GM13976 (cell line): ENCODE measurements around the gene POLA1.

Source experiments
- DNase-seq: peaks from one replicate; pipeline ENCODE4 v3.0.0; 2012; ENCODE audit warnings: low spot score
- CTCF ChIP-seq: IDR thresholded peaks from 2 replicates; pipeline ENCODE4 v1.5.1; 2012; ENCODE audit warnings: borderline replicate concordance, mild to moderate bottlenecking; ENCODE audit not compliant: insufficient read depth; ENCODE audit errors: extremely low read depth, missing control alignments, control extremely low read depth
- in situ Hi-C: fragments of 300-500 bp; cut with MboI; formaldehyde crosslinking; loops from one replicate; pipeline ENCODE4 v1.12.0; 2022; ENCODE audit warnings: low sequenced_read_pairs, mixed read lengths, inconsistent platforms; ENCODE audit not compliant: unreplicated experiment

Gene POLA1

DNA sequence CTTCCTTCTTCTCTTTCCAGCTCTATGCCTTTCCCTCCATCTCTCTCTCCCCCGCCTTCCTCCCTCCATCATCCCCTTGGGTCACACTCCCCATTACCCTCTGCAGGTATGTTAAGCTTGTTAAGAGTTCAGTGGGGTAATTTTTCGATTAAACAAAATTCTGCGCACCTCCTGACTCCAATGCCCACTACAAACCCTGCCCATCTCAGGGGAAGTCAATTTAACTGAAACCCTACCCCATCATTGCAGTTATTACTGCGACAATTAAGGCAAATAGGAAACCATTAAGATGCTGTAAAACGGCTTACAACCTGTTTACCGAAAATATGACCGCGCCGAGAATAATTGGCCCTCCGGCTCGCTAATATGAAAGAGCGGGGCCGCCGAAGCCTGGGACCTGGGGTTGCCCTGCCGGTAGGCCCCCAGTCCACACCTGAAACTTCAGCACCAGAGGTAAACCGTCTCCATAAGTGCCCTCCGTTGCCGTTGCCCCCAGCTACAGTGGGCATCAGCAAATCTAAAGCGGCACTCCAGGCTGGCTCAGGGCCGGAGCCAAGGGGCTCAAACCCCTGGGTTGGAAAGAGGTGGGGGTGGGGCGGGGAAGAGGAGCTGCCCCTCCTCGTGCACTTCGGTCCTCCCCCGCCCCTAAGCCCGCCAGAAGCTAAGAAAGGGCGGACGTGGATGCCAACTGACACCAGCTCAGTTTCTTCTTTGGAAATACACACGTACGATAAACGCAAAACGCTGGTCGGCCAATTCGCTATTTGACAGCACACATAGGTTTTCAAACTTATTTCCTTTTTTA lies 317.3 kb downstream of the POLA1 start:
- DNase-seq: no peak
- in situ Hi-C loops: no loop called here
- no peak for TF ChIP-seq CTCF

DNA sequence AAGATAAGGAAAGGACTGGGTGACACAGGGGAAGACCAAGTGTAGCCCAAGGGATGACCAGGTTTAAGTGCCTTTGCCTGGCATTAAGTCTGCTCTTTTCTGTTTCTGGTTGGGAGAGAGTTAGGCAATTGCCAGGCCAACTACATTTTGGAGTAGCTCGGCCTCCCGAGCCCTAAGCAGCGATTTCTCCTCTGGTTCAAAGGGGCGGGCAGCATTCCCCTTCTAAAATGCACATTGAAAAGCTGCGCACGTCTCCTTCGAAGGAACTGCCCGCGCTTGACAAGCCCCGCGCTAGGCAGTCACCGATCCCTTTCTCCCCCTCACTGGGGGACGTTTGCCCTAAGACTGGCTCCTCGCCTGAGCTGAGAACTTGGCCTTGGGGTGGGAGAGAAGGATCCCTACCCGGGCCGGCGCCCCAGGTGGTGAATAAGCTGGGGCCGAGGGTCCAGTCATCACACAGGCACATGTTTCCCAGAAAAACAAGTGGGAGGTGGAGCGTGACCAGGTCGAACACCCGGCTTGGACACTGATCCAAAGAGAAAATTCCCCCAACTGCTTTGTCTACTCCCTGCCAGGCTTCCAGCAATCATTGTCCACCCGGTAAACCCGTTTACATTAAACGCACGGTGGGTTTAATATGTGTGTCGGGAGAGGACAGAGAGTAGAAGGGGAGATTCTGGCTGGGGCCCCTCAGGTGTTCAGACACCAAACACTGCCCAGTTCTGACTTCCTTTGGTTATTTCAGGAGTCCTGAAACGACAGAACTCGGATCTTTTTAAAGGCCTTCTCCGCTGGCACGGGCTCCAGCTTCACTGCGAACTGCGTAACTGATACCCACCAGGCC lies 318.1 kb downstream of the POLA1 start:
- no peak for DNase-seq
- in situ Hi-C loops: no loop called here
- TF ChIP-seq CTCF: no peak

DNA sequence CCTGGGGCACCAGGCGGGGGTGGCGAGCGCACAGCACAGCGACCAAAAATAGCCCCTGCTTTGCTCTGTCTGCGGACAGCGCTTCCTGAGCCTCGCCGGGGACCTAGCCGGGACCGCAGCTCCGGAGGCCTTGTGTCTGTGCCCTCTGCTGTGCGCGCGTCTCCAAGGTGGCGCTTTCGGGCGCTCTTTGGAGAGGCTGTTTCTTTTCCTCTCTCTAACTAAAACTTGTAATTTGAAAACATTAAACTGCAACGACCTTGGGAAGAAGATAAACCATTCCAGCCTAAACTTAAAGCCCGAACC lies 318.7 kb downstream of the POLA1 start:
- in situ Hi-C loops: no loop called here
- TF ChIP-seq CTCF: no peak
- DNase-seq: no peak

GRCh38 chrX:25012793-25013631 lies 319.3 kb downstream of the POLA1 start:
- in situ Hi-C loops: no loop called here
- no peak for TF ChIP-seq CTCF

DNA sequence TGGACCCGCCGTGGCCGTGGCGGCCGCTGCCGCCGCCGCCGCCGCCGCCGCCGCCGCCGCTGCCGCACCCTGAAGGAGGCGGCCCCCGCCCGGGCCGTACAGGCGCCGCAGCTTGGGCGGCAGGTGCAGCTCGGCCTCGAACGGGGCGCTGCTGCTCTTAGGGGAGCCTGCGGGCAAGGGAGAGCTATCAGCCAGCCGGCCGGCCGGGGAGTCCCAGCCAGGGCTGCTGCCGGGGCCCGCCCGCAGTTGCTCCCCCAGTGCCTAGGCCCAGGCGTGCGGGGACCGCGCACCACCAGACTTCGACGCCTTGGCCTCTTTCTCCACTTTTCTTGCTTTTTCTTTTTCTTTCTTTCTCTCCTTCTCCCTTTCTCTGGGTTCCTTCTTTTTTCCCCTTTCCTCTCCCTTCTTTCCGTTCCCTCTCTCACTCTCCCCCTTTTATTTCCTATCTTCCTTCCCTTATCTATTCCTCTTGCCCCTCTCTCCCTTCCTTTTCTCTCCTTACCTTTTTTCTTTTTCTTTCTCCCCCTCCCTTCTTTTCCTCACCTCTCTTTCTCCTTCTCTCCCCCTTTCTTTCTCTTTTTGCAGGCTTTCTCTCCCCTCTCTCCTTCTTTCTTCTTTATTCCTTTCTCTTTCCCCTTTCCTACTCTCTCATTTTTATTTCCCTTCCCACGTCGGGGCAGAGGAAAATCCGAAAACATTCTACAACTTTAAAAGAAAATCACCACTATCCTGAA lies 320.1 kb downstream of the POLA1 start:
- peak; percentile 60 for DNase-seq
- TF ChIP-seq CTCF: no peak
- in situ Hi-C loops: no loop called here

More at GRCh38 chrX:25012793-25013631, 319.3 kb downstream of the POLA1 start:
- DNase-seq: no peak
